Stimulated activated CD4-positive, alpha-beta T cell treated with anti-CD3 and anti-CD28 coated beads, Interleukin-15, amount 100 ng/mL, for 48 hours (primary cell): ENCODE measurements around the gene SYTL4.
A peak's percentile ranks its signal among the peaks of the same experiment; 100 is the strongest.
"Not testable (repeated sequence)": the region's sequence is repeated elsewhere in the genome, so short reads cannot be mapped to it uniquely, and the experiment has no call there.

Experiments used
- DNase-seq, 2 donors: peaks; one replicate each; pipeline ENCODE4 v3.0.0-alpha.2; 2020; ENCODE audit warnings: low read depth in 2 of 2

The SYTL4 gene

DNA sequence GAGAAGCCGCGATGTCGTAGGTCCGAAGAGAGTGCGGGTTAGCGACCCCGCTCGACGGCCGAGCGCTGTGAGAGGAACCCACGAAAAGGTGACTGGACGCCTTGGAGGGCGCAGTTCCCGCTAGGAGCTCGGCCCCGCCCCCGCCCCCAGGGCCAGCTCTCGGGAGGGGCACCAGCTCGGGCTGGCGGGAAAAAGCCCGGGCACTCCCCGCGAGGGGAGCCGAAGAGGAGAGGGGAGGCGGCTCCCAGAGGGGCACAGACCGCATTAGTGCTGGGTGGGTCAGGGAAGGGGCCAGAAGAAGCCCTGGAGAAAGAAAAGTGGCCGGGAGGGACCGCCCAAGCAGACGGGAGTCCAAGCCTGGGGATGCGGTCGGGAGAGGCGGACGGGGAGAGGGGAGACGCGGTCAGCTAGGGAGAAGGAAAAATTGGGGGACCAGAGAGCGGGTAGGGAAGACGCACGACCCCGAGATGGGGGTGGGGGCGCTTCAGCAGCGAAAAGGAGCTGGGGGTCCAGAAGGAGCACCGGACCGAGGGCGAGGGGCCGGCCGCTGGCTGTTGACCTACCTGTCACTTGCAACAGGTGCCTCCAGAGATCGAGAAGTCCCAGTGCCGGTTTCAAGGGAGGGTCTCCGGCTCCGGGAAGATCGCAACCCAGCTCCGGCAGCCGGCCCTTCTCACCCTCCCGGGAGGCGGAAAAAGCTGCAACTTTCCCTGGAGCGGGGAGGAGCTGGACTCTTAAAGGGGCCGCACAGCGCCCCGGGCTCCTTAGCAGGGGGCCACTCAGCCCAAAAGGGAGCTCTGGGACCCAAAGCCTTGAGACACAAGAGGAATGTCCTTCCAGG is at the start of gene SYTL4:
Gene SYTL4, minus strand, starts transcription at position 681 of the 841 bp plus-strand sequence. CDS start 30,084 bp downstream, outside the sequence.
- no peak for DNase-seq

DNA sequence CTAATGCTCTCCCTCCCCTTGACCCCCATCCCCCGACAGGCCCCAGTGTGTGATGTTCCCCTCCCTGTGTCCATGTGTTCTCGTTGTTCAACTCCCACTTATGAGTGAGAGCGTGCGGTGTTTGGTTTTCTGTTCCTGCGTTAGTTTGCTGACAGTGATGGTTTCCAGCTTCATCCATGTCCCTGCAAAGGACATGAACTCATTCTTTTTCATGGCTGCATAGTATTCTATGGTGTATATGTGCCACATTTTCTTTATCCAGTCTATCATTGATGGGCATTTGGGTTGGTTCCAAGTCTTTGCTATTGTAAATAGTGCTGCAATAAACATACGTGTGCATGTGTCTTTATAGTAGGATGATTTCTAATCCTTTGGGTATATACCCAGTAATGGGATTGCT is 37.5 kb upstream of the SYTL4 start:
- DNase-seq, result not testable (repeated sequence)

DNA sequence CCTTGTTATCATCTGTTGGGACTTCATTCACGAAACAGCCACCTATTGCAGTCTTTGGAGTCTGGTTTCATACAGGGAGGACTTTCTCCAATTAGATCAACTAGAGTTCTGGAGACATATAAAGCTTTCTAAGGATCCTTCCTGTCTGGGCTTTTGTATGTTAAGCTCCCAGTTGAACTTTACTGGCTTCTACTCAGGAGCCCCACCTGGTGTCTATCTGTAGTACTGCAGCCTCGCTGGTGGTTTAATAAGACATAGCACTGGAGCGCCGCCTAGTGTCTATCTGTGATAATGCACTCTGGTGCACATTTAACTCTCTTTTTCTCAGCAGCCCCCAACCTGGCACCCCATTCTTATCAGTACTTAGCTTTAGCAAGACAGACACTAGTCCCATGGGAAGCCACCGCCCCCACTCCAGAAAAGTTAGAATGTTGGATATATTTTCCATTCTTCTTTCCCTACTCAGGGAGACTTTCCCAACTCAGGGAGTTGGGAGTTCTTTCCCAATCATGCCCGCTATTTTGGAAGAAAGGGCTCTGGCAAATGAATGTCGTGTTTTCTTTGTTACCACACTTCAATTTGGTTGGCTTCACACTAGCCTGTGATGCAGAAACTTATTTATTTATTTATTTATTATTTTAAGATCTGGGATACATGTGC is 36.9 kb upstream of the SYTL4 start:
- DNase-seq, result peak; percentile 67 to 87

DNA sequence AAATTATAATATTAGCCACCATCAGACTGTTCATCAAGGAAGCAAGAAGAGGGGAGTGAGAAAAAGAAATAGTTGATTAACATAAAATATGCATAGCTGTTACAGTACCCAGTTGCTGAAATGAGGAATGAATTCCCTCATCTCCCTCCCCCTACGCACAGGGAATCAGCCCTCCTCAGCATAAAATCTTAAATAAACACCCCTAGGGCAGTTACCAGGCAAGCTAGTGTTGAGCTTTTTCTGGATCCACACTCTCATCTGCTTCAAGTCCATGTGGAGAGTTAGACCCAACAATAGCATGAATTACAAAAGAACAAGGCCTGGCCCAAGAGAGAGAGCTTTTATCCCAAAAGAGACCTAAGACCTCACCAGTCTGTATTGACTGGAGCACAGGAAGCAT is 19.0 kb upstream of the SYTL4 start:
- no peak for DNase-seq

DNA sequence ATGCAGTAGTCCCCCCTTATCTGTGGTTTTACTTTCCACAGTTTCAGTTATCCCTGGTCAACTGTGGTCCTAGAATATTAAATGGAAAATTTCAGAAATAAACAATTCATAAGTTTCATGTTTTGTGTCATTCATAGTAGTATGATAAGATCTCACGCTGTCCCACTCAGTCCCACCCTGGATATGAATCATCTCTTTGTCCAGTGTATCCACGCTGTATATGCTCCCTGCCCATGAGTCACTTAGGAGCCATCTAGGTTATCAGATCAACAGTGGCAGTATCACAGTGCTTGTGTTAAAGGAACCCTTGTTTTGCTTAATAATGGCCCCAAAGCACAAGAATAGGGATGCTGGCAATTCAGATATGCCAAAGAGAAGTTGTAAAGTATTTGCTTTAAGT is 16.2 kb upstream of the SYTL4 start:
- no peak for DNase-seq

DNA sequence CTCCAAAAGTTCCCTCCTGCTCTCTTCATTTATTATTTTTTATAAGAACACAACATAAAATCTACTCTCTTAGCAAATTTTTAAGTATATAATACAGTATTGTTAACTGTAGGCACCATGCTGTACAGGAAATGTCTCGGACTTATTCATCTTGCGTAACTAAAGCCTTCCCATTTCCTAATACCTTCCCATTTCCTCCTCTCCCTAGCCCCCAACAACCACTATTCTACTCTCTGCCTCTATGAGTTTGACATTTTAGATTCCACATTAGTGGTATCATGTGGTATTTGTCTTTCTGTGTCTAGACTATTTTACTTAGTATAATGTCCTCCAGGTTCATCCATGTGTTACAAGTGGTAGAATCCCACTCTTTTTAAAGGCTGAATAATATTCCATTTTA is 15.8 kb upstream of the SYTL4 start:
- DNase-seq, result no peak

DNA sequence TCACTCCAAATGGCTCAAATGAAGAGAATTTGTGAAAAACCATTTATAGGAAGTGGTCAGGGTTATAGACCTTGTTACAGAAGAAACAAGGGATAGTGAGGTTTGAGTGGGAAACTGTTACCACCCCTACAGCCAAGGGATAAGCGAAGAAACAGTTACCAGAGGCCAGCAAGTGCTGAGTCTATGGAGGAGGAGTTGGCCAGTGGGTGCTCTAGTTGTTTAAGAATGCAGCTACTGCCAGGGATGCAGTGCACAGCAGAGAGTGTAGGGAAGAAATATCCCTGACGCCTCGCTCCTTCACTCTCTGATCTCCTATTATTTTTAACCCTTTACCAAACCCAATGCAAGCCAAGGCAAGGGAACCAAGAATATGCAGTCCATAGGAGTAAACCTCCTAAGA is 15.2 kb upstream of the SYTL4 start:
- DNase-seq, result no peak

DNA sequence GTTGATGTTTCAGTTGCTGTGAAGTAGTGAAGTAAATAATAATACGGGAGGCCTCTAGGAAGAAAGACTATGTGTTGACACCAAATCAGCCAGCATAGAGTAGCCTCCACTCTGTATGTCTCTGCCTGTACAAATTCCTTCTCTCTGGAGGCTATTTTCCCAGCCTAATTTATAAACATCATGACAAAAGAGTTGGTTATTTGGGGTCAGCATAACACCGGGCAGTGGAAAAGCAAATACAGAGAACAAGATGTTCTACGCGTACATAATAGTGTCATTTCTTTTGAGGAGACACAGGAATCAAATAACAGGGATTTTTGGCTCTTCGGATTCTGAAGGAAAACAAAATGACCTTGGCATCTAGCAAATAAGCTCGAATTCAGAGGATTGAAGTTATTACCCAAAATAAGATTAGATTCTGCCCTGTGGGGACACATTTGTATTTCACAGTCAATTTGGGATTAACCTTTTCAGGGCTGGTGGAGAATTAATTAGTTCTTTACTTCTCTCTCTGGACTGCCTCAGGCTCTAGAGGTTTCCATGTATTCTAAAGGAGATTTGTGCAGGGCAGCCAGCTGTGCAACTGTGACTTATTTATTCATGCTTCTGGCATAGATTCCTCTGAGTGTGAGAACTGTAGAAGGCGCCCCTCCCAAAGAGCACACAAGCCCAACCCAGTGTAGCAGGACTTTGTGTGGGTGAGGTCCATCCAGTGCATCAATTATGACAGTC is 14.1 kb upstream of the SYTL4 start:
- DNase-seq, result no peak

DNA sequence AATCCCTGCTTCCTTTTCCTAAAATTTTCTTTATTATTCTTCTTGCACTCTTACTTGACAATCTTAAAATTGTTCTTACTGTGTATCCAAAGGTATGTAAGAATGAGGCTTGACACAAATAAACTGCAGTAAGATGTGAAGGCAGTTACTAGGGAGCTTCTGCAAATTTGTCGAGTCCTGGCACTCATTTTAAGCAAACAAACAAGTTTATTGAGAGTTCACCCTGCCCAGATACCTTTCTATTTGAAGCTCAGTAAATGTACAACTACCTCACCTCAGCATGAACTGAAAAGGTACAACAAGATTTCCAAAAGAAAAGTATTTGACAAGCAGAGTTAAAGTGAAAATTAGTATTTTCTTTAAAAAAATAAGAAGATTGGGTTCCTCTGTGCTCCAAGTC is 13.3 kb upstream of the SYTL4 start:
- no peak for DNase-seq

DNA sequence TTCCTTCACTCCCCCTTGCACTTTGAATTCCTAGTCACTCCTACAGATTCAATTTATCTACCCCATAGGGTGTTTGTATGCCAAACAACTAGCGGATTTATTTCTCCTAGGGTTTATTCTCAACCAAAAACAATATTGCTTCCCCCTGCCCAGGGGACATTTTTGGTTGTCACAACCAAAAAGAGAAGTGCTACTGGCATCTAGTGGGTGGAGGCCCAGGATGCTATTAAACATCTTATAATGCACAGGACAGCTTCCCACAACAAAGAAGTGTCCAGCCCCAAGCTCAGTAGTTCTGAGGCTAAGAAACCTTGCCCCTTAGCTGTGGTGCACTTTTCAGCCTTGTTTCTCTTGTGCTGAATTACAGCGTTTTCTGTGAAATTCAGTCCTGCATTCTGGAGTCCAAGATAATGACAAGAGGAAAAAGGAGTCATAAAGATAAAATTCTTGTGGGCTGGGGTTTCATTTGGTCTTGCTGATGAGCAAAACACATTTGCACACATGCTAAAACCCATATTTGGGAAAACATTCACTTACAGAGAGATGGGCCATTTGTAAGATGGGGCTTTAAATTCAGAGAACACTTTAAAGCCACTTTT is 11.2 kb upstream of the SYTL4 start:
- no peak for DNase-seq

DNA sequence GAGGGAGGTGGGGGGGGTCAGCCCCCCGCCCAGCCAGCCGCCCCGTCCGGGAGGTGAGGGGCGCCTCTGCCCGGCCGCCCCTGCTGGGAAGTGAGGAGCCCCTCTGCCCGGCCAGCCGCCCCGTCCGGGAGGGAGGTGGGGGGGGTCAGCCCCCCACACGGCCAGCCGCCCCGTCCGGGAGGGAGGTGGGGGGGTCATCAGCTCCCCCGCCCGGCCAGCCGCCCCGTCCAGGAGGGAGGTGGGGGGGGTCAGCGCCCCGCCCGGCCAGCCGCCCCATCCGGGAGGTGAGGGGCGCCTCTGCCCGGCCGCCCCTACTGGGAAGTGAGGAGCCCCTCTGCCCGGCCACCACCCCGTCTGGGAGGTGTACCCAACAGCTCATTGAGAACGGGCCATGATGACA is 7.9 kb downstream of the SYTL4 start:
- DNase-seq, result not testable (repeated sequence)

DNA sequence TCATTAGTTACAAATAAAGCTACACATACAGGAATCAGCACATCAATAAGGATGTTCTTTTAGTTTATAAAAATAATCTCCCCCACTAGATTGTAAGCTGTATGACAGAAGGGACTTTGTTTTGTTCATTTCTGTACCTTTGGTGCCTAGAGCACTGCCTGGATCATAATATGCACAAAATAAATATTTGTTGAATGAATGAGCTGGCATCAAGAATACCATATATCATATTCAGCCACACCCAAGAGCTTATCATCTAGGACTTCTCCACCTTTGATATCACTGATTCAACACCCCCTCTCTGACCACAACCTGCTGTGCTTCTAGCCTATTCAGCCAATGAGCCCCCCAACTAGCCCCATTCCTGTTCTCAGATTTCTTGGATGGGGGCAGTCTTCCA is 10.6 kb downstream of the SYTL4 start:
- DNase-seq, result no peak

DNA sequence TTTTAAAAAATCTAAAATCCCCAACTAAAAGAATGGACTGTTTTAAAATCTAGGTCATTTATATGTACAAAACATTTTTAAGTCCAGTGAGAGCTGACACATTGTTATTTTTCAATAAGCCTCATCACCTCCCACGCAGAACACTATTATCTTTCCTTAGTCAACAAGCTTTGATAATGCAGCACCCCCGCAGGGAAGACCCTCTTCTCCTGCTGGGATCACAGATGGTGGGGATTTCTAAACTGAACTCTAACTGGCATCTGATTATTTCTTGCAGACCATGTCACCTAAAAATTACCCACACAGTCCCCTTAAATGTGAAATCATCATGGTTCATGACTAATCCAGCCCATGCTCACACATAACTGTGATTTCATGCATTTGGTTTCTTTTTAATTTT is 11.6 kb downstream of the SYTL4 start:
- DNase-seq, result no peak

DNA sequence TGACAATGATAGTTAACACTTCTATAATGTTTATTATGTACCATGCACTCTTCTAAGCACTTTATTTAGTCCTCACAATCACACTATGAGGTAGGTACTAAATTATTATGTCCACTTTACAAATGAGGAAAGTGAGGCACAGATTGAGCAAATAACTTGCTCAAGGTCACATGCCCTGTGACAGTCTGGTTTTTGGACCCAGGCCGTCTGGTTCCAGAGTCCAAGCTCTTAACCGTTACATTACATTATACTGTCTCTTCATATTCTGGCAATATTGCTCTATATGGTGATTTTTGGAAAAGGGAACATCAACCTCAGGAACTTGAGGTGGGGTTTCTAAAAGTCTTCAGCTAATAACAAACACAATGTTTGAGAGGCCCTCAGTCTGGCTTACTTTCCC is 12.8 kb downstream of the SYTL4 start:
- no peak for DNase-seq

DNA sequence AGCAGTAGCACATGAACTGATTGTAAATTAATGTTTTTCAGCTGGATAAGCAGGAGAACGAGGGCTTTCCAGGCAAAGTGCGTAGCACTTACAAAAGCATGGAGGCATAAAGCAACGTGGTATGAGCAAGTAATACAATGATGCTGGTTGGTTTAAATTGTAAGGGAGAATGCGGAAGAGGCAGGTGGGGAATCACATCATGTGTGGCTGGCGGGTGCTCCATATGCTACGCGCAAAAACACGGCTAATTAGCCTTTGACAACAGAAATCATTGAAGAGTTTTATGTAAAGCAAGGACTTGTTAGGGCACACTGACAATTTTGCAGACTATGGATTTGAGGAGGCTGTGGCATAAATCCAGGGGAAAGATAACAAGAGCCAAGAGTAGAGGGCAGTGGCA is 14.6 kb downstream of the SYTL4 start:
- no peak for DNase-seq

DNA sequence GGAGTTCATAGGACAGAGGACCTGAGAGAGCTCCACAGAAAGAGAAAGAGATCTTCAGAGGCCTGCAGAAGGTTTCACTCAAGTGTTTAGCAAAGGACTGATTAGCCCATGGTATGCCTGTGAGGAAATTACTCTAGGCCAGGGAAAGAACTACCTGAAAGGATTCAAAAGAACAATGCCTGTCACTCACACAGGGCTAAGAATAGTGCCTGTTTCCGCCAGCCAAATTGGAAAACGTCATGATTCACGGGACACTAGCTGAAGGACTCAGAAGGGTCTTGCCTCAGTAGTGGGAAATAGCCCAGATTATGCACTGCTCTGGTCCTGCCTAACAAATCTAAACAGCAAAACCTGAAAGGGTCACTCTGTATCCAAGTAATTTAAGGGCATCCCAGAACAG is 21.1 kb downstream of the SYTL4 start:
- DNase-seq, result no peak

DNA sequence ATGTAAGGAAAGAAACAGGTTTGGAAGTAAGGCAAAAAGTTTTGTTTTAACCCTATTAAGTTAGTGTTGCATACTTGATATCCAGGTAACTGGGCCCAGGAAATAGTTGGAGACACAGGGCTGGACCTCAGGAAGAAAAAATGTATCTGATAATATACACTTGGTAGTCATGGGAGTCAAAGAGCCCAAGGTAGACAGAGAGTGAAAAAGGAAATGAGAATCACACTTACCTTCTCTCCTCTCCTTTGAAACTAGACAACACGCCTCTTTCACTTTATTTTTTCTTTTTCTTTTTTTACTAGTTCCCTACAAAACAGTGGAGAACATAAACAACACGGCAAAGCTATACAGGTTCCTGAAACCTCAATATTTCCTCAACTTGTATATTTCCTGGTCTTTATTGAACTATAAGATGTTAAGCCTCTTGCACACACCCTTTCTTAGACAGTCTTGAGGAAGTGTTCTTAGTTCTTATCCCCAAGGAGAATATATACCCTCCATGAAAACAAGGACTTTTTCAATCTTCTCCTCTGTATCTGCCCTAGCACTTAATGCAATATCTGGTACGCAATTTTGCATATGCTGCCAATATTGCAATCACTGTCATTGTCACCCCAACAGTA is 27.2 kb downstream of the SYTL4 start:
- DNase-seq, result no peak

DNA sequence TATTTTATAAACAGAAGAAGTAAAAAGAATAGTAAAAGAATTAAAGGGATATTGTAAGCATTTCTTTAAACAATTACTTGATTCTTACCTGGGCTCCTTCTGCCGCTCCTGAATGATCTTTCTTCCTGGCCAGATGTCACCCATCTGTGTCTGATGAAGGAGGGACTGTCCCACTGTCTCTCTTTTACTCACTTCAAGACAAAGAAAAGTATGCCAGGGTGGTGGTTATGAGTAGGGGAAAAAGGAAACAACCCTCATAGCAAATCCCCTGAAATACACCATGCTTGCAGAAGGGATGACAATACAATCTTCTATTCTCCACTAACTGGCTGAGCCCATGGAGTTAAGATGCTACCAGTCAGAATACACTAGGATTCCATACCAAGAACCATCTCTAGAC is 31.1 kb downstream of the SYTL4 start:
- DNase-seq, result no peak

DNA sequence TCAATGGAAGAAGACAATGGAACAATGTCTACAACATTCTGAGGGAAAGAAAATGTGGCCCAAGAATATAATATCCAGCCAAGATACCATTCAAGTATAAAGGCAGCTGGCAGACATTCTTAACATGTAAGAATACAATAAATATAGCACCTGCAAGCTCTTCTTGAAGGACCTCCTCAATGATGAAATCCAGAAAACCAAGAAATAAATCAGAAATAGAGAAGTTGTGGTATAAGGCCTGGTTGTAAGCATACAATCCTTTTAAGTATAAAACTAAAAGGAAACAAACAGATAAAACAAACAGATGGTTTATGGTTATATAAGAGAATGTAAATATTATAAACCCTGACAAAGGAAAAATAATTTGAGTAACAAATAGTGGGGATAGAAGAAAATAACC is 33.4 kb downstream of the SYTL4 start:
- no peak for DNase-seq

DNA sequence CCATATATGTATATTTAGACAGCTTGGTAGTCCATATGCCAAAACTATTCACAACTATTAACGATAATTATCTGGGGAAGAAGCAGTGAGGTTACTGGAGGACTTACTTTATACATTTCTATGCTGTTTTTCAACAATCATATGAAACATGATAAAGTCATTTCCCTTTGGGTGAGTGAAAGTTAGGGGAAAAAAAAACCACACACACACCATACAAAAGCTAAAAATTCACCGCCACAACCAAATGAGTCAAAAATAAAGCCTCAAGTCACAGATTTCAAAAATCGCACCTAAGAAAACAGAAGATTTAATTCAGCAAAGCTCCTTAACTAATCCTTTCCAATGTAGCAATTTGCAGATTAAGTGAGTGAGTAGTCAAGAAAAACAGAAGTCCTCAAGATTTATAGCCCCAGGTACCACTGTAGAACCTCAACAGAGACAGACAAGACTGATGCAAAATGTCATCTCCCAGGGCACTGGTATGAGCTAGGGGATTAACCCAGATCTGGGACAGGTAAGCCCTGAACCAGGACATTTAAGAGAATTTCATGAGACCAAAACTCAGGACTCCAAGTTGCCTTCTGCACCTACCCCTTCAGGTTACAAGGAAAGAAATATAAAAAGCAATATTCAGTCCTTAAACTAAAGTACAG is 35.1 kb downstream of the SYTL4 start:
- no peak for DNase-seq

DNA sequence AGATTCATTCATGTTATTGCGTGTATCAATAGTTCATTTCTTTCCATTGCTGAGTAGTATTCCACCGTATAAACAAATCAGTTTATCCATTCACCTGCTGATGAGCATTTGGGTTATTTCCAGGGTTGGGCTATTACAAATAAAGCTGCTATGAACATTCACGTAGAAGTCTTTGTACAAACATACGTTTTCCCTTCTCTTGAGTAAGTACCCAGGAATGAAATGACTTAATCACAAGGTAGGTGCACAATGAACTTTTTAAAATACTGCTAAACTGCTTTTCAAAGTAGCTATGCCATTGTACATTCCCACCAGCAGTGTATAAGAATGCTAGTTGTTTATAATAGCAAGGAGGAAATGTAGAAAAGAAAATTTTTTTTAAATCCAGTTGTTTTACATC is 35.9 kb downstream of the SYTL4 start:
- DNase-seq, result no peak
